Measurements from ENCODE around the gene TLE5.

- TF ChIP-seq CTCF (IDR thresholded peaks at IDR 0.05) (no peak), EP300 (IDR thresholded peaks at IDR 0.05) (no peak), POLR2AphosphoS5 (IDR thresholded peaks at IDR 0.05) (no peak), POLR2A (IDR thresholded peaks at IDR 0.05) (no peak)
These were observed 59.2 kb downstream of the TLE5 start for GRCh38 chr19:3003046-3003445.

Data from gastroesophageal sphincter (tissue), 3 donors.